Dendritic cell treated with granulocyte-macrophage colony-stimulating factor and Interleukin-4, amounts not matched to agents 40 ng/mL and 50 ng/mL, for 4 days (primary cell): ENCODE data around the gene TCF12.
"Not testable (repeated sequence)": the region's sequence is repeated elsewhere in the genome, so short reads cannot be mapped to it uniquely, and the experiment has no call there.

Source experiments
- H3K27ac Mint-ChIP-seq: one replicate; pipeline ENCODE4 v1.8.0; 2022; ENCODE audit warnings: mild to moderate bottlenecking, mixed read lengths
- H3K27me3 Mint-ChIP-seq: one replicate; pipeline ENCODE4 v1.8.0; 2022; ENCODE audit warnings: mild to moderate bottlenecking, mixed read lengths
- H3K36me3 Mint-ChIP-seq: one replicate; pipeline ENCODE4 v1.8.0; 2022; ENCODE audit warnings: low read depth, mixed read lengths
- H3K4me1 Mint-ChIP-seq: one replicate; pipeline ENCODE4 v1.8.0; 2022; ENCODE audit warnings: low read depth, mixed read lengths
- H3K4me3 Mint-ChIP-seq: one replicate; pipeline ENCODE4 v1.8.0; 2022; ENCODE audit warnings: mild to moderate bottlenecking, moderate library complexity, mixed read lengths
- H3K9me3 Mint-ChIP-seq: one replicate; pipeline ENCODE4 v1.8.0; 2022; ENCODE audit warnings: mixed read lengths
- intact Hi-C: fragments of 100-400 bp; cut with micrococcal nuclease; formaldehyde crosslinking; loops from one replicate; pipeline ENCODE4 v1.15.0; 2022

TCF12 gene

DNA sequence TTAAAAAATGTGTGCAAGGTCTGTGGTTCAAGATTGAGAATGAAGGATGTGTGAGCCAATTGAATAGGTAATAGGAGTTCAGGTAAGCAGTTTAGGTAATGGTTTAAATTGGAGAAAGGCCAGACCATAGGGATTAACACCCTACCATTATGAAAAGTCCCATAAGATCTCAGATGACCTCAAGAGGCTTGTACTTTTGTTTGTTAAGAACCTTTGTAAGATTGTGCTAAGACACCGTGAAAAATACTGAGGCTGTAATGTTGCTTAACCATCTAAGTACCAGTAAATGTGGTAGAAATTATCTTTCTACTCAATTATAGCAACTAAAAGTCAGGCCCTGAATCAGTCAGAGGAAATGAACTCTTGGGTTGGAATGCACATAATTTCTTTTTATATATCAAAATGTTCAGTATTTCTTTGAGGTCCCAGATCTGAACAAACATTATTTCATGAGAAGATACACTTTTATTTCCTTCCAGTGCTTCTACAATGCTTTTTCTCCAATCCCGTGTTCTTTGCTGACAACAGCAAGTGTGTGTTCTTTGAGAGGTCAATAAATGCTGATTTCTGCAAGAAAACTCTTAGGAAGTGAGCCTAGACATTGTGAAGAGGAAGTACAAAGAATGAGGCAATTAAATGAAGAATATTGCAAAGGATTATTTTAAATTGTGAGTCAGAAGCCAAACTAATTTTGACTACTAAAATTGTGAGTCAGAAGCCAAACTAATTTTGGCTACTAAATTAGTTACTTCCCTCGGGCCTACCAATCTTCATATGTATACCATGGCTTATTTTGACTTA is 66.4 kb downstream of the TCF12 start:
- no peaks in the 10 kb centered on the region for H3K36me3 Mint-ChIP-seq
- H3K4me3 Mint-ChIP-seq = no peak overlapping the region
- H3K4me1 Mint-ChIP-seq = peaks cover 42% of the 10 kb centered on the region
- no peaks in the 10 kb centered on the region for H3K27me3 Mint-ChIP-seq
- intact Hi-C loops = no loop called here
- H3K9me3 Mint-ChIP-seq = no peaks in the 10 kb centered on the region
- peak overlapping the region; percentile 85 for H3K27ac Mint-ChIP-seq

DNA sequence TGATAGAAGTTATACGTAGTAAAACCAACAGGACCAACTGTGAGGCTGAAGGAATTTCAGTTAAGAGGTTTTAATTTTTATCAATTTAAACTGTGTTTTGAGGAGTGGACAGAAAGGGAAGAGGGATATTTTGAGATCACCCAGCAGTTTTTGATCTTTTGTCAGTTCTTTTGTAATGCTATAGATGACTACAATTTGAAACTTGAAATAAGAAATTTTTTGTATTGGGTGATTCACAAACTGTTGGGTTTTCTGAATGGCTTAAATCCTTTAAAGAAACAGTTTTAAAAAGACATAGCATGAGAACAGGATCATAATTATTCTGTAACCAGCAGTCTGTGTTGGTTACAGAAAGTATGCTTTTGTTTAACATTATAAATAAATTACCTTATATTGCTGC is 67.4 kb downstream of the TCF12 start:
- Mint-ChIP-seq H3K27me3 (no peaks in the 10 kb centered on the region), H3K9me3 (no peaks in the 10 kb centered on the region), H3K4me1 (peaks cover 47% of the 10 kb centered on the region), H3K36me3 (peaks cover 3% of the 10 kb centered on the region), H3K27ac (peak overlapping the region; percentile 85), H3K4me3 (no peak overlapping the region)
- intact Hi-C loops = no loop called here

DNA sequence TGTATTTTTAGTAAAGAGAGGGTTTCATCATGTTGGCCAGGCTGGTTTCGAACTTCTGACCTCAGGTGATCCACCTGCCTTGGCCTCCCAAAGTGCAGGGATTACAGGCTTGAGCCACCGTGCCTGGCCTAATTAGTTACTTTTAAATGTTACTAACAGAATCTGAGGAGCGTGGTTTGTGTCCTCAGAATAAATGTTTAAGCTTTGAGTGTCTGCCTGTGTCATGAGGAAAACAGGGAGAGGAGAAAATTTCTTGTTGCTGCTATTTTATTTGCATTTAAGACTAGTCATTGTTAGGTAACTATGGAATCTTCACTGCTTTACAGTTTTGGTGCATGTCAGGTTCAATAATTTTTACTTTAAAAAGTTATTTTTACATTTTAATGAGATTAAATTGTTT is 68.8 kb downstream of the TCF12 start:
- Mint-ChIP-seq H3K4me3 (no peak overlapping the region), H3K27me3 (no peaks in the 10 kb centered on the region), H3K9me3 (no peaks in the 10 kb centered on the region), H3K4me1 (peaks cover 44% of the 10 kb centered on the region), H3K36me3 (peaks cover 5% of the 10 kb centered on the region), H3K27ac (no peak overlapping the region)
- intact Hi-C loops = no loop called here

GRCh38 chr15:56988219-56988618 is 69.8 kb downstream of the TCF12 start:
- Mint-ChIP-seq H3K4me3 (no peak overlapping the region), H3K9me3 (no peaks in the 10 kb centered on the region), H3K4me1 (peaks cover 53% of the 10 kb centered on the region), H3K27ac (no peak overlapping the region), H3K36me3 (peaks cover 7% of the 10 kb centered on the region), H3K27me3 (no peaks in the 10 kb centered on the region)
- intact Hi-C loops = no loop called here

DNA sequence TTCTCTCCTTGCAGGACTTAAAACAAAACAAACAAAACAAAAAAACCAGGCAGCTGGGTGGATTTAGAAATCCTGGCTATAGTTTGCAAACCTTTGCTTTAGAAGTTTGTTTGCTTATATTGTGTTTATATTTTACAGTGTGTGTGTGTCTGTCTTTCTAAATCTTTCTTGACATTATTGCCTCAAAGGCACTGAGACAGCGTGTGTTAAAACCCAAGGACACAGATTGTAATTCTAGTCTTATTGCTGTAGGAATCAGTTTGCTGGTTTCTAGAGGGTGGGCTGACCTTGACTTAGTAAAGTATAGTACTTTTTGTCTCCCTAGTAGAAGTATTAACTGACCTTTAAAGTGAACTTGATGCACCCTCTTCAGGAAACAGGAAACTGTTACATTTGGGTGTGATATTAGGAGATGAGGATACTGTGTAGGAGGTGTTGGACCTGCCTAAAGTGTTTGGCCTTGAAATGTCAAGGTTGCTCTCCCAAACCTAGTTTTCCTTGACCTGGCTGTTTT is 71.0 kb downstream of the TCF12 start:
- Mint-ChIP-seq H3K9me3 (no peaks in the 10 kb centered on the region), H3K36me3 (peaks cover 20% of the 10 kb centered on the region), H3K27ac (no peak overlapping the region), H3K27me3 (no peaks in the 10 kb centered on the region), H3K4me1 (peaks cover 52% of the 10 kb centered on the region), H3K4me3 (no peak overlapping the region)
- intact Hi-C loops = no loop called here

DNA sequence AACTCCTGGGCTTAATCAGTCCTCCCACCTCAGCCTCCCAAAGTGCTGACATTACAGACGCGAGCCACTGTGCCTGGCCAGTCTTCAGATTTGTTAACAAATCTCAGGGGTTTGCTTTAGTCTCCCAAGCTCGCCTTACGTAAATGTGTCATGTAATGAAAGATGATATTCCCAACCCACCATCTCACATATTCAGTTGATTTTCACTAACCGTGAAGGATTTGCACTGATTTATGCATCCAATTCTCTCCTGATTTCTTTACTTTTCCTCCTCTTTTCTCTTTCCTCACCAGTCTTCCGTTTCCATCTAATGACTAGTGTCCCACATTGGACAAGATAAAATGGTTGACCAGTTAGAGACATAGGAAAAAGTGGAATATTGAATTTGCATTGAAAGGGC is 72.6 kb downstream of the TCF12 start:
- no peak overlapping the region for H3K27ac Mint-ChIP-seq
- peaks cover 37% of the 10 kb centered on the region for H3K4me1 Mint-ChIP-seq
- H3K4me3 Mint-ChIP-seq = no peak overlapping the region
- H3K9me3 Mint-ChIP-seq = no peaks in the 10 kb centered on the region
- intact Hi-C loops = no loop called here
- H3K27me3 Mint-ChIP-seq = no peaks in the 10 kb centered on the region
- peaks cover 20% of the 10 kb centered on the region for H3K36me3 Mint-ChIP-seq

- Mint-ChIP-seq H3K4me1 (peaks cover 37% of the 10 kb centered on the region), H3K36me3 (peaks cover 20% of the 10 kb centered on the region), H3K27me3 (no peaks in the 10 kb centered on the region), H3K27ac (peak overlapping the region; percentile 63), H3K9me3 (no peaks in the 10 kb centered on the region), H3K4me3 (no peak overlapping the region)
- intact Hi-C loops = no loop called here
Observed at GRCh38 chr15:56992725-56993124, 74.3 kb downstream of the TCF12 start.

DNA sequence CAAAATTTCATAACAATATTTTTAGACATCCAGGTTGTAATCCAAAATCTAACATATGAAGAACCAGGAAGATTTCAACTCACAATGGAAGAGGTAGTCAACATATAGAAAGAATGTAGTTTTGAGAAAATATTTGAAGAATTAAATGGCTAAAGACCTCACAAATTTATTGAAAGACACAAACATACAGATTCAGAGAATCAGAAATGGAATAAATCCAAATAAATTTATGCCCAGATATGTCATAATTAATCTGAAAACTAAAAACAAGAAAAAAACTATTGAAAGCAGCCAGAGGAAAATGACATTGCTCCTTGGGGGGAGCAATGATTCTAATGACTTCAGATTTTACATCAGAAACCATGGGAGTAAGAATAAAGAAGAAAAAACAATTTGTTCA is 75.8 kb downstream of the TCF12 start:
- H3K27me3 Mint-ChIP-seq = no peaks in the 10 kb centered on the region
- no peak overlapping the region for H3K27ac Mint-ChIP-seq
- no peak overlapping the region for H3K4me3 Mint-ChIP-seq
- H3K4me1 Mint-ChIP-seq = peaks cover 35% of the 10 kb centered on the region
- intact Hi-C loops = no loop called here
- H3K36me3 Mint-ChIP-seq = peaks cover 20% of the 10 kb centered on the region
- H3K9me3 Mint-ChIP-seq = no peaks in the 10 kb centered on the region

- Mint-ChIP-seq H3K4me3 (no peak overlapping the region), H3K9me3 (no peaks in the 10 kb centered on the region), H3K27me3 (no peaks in the 10 kb centered on the region), H3K4me1 (peaks cover 19% of the 10 kb centered on the region), H3K27ac (no peak overlapping the region), H3K36me3 (peaks cover 15% of the 10 kb centered on the region)
- intact Hi-C loops = no loop called here
Observed at GRCh38 chr15:56996093-56996492, 77.6 kb downstream of the TCF12 start.

GRCh38 chr15:56996746-56997470 is 78.5 kb downstream of the TCF12 start:
- intact Hi-C loops = no loop called here

DNA sequence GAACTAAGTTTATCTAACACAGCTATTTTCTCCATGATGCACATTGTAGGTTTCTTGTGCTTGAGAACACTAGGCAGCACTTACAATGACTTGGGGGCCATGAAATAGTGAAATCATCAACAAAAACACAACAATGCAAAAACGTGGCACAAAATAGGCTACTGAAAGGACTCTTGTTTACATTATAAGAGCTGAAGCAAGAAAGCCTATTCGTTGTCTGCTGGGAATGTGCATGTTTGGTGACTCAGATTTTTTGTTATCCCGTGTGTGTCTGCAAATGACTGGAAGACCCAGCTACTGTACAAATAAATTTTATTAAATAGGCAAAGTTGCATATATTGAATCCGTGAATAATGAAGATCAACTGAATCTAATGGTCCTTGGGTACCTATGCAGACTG is 85.0 kb downstream of the TCF12 start:
- intact Hi-C loops = no loop called here
- no peaks in the 10 kb centered on the region for H3K27me3 Mint-ChIP-seq
- H3K9me3 Mint-ChIP-seq = no peaks in the 10 kb centered on the region
- H3K27ac Mint-ChIP-seq = no peak overlapping the region
- peaks cover 21% of the 10 kb centered on the region for H3K36me3 Mint-ChIP-seq
- no peak overlapping the region for H3K4me3 Mint-ChIP-seq
- H3K4me1 Mint-ChIP-seq = peaks cover 5% of the 10 kb centered on the region

More at GRCh38 chr15:56996746-56997470, 78.5 kb downstream of the TCF12 start:
- Mint-ChIP-seq H3K4me1 (peaks cover 16% of the 10 kb centered on the region), H3K4me3 (no peak overlapping the region), H3K36me3 (peaks cover 22% of the 10 kb centered on the region), H3K27ac (no peak overlapping the region), H3K9me3 (no peaks in the 10 kb centered on the region), H3K27me3 (no peaks in the 10 kb centered on the region)

- H3K27ac Mint-ChIP-seq = no peak overlapping the region
- no peaks in the 10 kb centered on the region for H3K27me3 Mint-ChIP-seq
- no peaks in the 10 kb centered on the region for H3K9me3 Mint-ChIP-seq
- intact Hi-C loops = no loop called here
- H3K4me3 Mint-ChIP-seq = no peak overlapping the region
- peaks cover 21% of the 10 kb centered on the region for H3K36me3 Mint-ChIP-seq
- peaks cover 5% of the 10 kb centered on the region for H3K4me1 Mint-ChIP-seq
Observed at GRCh38 chr15:57005244-57005643, 86.8 kb downstream of the TCF12 start.

GRCh38 chr15:57007797-57008196 is 89.4 kb downstream of the TCF12 start:
- H3K4me1 Mint-ChIP-seq = peaks cover 16% of the 10 kb centered on the region
- intact Hi-C loops, H3K9me3 Mint-ChIP-seq, H3K27ac Mint-ChIP-seq, H3K27me3 Mint-ChIP-seq, H3K4me3 Mint-ChIP-seq: not testable (repeated sequence)
- peaks cover 14% of the 10 kb centered on the region for H3K36me3 Mint-ChIP-seq

DNA sequence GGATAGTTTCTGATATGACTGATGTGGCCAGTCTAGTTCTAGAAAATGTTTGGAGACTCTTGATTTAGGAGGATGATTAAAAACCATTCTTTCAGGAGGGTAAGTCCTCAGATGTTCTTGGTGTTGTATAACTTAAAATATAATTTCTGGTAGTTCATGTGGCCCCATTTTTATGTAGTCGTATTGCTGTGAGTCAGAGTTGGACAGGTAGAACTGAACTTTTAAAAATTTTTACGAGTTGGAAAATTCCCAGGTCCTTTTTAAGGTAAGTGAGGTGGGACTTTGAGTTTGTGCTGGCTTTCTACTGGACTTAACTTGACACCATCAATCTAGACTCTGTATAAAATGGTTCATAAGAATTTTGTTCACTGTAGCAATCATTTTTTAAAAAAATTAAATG is 92.3 kb downstream of the TCF12 start:
- no peaks in the 10 kb centered on the region for H3K9me3 Mint-ChIP-seq
- H3K4me3 Mint-ChIP-seq = no peak overlapping the region
- intact Hi-C loops = loop anchor here (10.0 kb wide), 1 partner anchor 124 kb away; no protein-coding TSS in a partner anchor
- H3K27ac Mint-ChIP-seq = no peak overlapping the region
- peaks cover 27% of the 10 kb centered on the region for H3K4me1 Mint-ChIP-seq
- H3K36me3 Mint-ChIP-seq = peaks cover 6% of the 10 kb centered on the region
- H3K27me3 Mint-ChIP-seq = no peaks in the 10 kb centered on the region
